Liver (tissue), 9 donors: ENCODE measurements around the gene HYAL4. TPM values are rescaled to one million over a fixed set of nuclear protein-coding genes. Genes with fewer than 3 reads are reported as not detected.
"Not testable (repeated sequence)": the region's sequence is repeated elsewhere in the genome, so short reads cannot be mapped to it uniquely, and the experiment has no call there.

Source experiments
- DNase-seq: peaks from one replicate; pipeline ENCODE4 v3.0.0-alpha.2; 2017; ENCODE audit warnings: low spot score
- H3K27ac ChIP-seq, 2 donors: one replicate each; pipeline ENCODE4 v1.7.0; 2013; ENCODE audit warnings: inconsistent platforms in 2 of 2, low read length in 2 of 2, control low read depth in 1 of 2, low read depth in 1 of 2, mild to moderate bottlenecking in 1 of 2
- H3K27me3 ChIP-seq, 4 donors: one replicate each; pipeline versions ENCODE4 v1.6.1 to v1.7.0; 2013; ENCODE audit warnings: low read length in 3 of 4, inconsistent platforms in 1 of 4, mild to moderate bottlenecking in 1 of 4, moderate library complexity in 1 of 4; ENCODE audit not compliant: control insufficient read depth in 4 of 4, insufficient read depth in 4 of 4
- H3K36me3 ChIP-seq, 4 donors: one replicate each; pipeline versions ENCODE4 v1.6.1 to v1.7.0; 2013; ENCODE audit warnings: low read length in 3 of 4, mild to moderate bottlenecking in 3 of 4, low read depth in 1 of 4, moderate library complexity in 1 of 4; ENCODE audit not compliant: control insufficient read depth in 4 of 4, insufficient read depth in 3 of 4
- H3K4me1 ChIP-seq, 4 donors: one replicate each; pipeline versions ENCODE4 v1.6.1 to v1.7.0; 2013; ENCODE audit warnings: low read length in 3 of 4, mild to moderate bottlenecking in 3 of 4, moderate library complexity in 1 of 4; ENCODE audit not compliant: control insufficient read depth in 4 of 4, insufficient read depth in 4 of 4
- H3K4me3 ChIP-seq, 3 donors: one replicate each; pipeline versions ENCODE4 v1.6.1 to v1.7.0; 2013; ENCODE audit warnings: low read length in 3 of 3, control low read depth in 1 of 3, low read depth in 1 of 3, mild to moderate bottlenecking in 1 of 3
- H3K9ac ChIP-seq, 2 donors: one replicate each; pipeline ENCODE4 v1.7.0; 2013; ENCODE audit warnings: low read length in 2 of 2, mild to moderate bottlenecking in 2 of 2, moderate library complexity in 2 of 2, control low read depth in 1 of 2, low read depth in 1 of 2
- H3K9me3 ChIP-seq, 4 donors: one replicate each; pipeline versions ENCODE4 v1.6.1 to v1.7.0; 2013; ENCODE audit warnings: low read length in 3 of 4; ENCODE audit not compliant: control insufficient read depth in 4 of 4
- EGR1 ChIP-seq, 2 donors: IDR thresholded peaks; 2 replicates each; pipeline ENCODE4 v1.6.1; 2016 to 2018; ENCODE audit warnings: antibody characterized with exemption in 2 of 2, low read depth in 2 of 2
- FOXA1 ChIP-seq: IDR thresholded peaks from 2 replicates; pipeline ENCODE4 v1.6.1; 2016; ENCODE audit warnings: antibody characterized with exemption
- FOXA2 ChIP-seq: IDR thresholded peaks from 2 replicates; pipeline ENCODE4 v1.6.1; 2016; ENCODE audit warnings: antibody characterized with exemption
- GABPA ChIP-seq, 2 donors: IDR thresholded peaks in 1 of 2; conservative IDR thresholded peaks in 1 of 2; 2 replicates each; pipeline ENCODE4 v1.6.1; 2016; ENCODE audit warnings: antibody characterized with exemption in 2 of 2, mild to moderate bottlenecking in 1 of 2, moderate library complexity in 1 of 2
- HNF4A ChIP-seq, 2 donors: conservative IDR thresholded peaks; 2 replicates each; pipeline ENCODE4 v1.6.1; 2016; ENCODE audit warnings: antibody characterized with exemption in 2 of 2, mild to moderate bottlenecking in 2 of 2
- HNF4G ChIP-seq: IDR thresholded peaks from 2 replicates; pipeline ENCODE4 v1.6.1; 2016; ENCODE audit warnings: antibody characterized with exemption
- JUND ChIP-seq, 2 donors: IDR thresholded peaks; 2 replicates each; pipeline ENCODE4 v1.6.1; 2016; ENCODE audit warnings: antibody characterized with exemption in 2 of 2
- NR2F2 ChIP-seq: IDR thresholded peaks from 2 replicates; pipeline ENCODE4 v1.6.1; 2016; ENCODE audit warnings: antibody characterized with exemption
- RAD21 ChIP-seq, 2 donors: IDR thresholded peaks; 2 replicates each; pipeline ENCODE4 v1.6.1; 2016; ENCODE audit warnings: antibody characterized with exemption in 2 of 2, mild to moderate bottlenecking in 2 of 2
- RXRA ChIP-seq, 2 donors: IDR thresholded peaks; 2 replicates each; pipeline ENCODE4 v1.6.1; 2017 to 2018; ENCODE audit warnings: antibody characterized with exemption in 2 of 2, mild to moderate bottlenecking in 1 of 2
- SP1 ChIP-seq: IDR thresholded peaks from 2 replicates; pipeline ENCODE4 v1.6.1; 2018; ENCODE audit warnings: antibody characterized with exemption, mild to moderate bottlenecking
- TAF1 ChIP-seq: conservative IDR thresholded peaks from 2 replicates; pipeline ENCODE4 v1.6.1; 2016; ENCODE audit warnings: antibody characterized with exemption, mild to moderate bottlenecking
- YY1 ChIP-seq: IDR thresholded peaks from 2 replicates; pipeline ENCODE4 v1.6.1; 2016; ENCODE audit warnings: antibody characterized with exemption, mild to moderate bottlenecking
- WGBS: extraction: QIAGEN DNeasy Blood & Tissue Kit; methylation state at CpG from one replicate; pipeline ENCODE4 v1.1.7; 2013; 5-methylcytosine and 5-hydroxymethylcytosine counted together
- polyA plus RNA-seq, 2 donors: library from polyadenylated mRNA; stranded (reverse) in 1 of 2; unstranded in 1 of 2; fragments of 200-250 nt in 1 of 2; fragments of >200 nt in 1 of 2; fragmentation: Nextera tagmentation in 1 of 2; extraction: Ambion mirVana in 1 of 2; gene quantifications; one replicate each; pipeline versions ENCODE4 v1.2.1 to v1.2.3, GENCODE V29; 2013 to 2015
- total RNA-seq, 2 donors: library from RNA; depleted of rRNA; stranded (reverse); fragments of >200 nt; gene quantifications; one replicate each; pipeline ENCODE4 v1.2.3, GENCODE V29; 2014
- TF ChIP-seq, protein P1 (sequence below): IDR thresholded peaks from 2 replicates; pipeline ENCODE4 v1.6.1; 2016; ENCODE audit warnings: antibody characterized with exemption
- TF ChIP-seq, protein P2 (sequence below): IDR thresholded peaks from 2 replicates; pipeline ENCODE4 v1.6.1; 2016; ENCODE audit warnings: antibody characterized with exemption
- TF ChIP-seq, protein P3 (sequence below): fragments of 150-350 bp; IDR thresholded peaks from 2 replicates; pipeline ENCODE4 v1.5.1; 2017; ENCODE audit warnings: improper control_type of control experiment, low read depth, low read length; ENCODE audit not compliant: missing input control
- TF ChIP-seq, protein P4 (sequence below): IDR thresholded peaks from 2 replicates; pipeline ENCODE4 v1.6.1; 2016; ENCODE audit warnings: antibody characterized with exemption
- TF ChIP-seq, protein P5 (sequence below): IDR thresholded peaks from 2 replicates; pipeline ENCODE4 v1.6.1; 2016; ENCODE audit warnings: antibody characterized with exemption, mild to moderate bottlenecking
- donor health status: healthy.
- donor health status: healthy.
- donor health status: healthy.
- donor health status: healthy.
- donor health status: healthy.

The HYAL4 gene
- total and polyA plus RNA-seq, 4 donors, result not detected

DNA sequence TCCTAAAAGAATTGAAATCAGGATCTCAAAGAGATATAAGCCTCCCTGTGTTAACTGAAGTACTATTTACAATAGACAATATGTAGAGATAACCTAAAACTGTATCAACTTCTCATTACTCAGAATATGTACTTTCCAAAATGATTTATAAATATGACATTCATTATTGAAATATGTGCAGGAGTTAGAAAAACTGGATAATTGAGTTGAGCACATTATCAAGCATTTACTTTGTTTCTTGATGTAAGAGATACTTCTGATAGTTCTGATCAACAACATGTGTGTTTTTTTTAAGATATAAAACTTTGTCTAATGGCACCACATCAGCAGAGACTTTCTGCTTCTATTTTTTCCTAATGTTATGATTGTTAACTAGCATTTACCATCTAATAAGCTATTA, 38.2 kb downstream of the HYAL4 start:
- Histone ChIP-seq H3K4me1 (no peaks in the 10 kb centered on the region), H3K27ac (no peak overlapping the region), H3K9me3 (no peaks in the 10 kb centered on the region), H3K4me3 (no peak overlapping the region), H3K36me3 (no peaks in the 10 kb centered on the region), H3K9ac (no peak overlapping the region), H3K27me3 (no peaks in the 10 kb centered on the region)
- no peak for DNase-seq
- TF ChIP-seq YY1 (no peak), NR2F2 (no peak), HNF4G (no peak), FOXA1 (no peak), FOXA2 (no peak), HNF4A (conservative IDR thresholded peaks at IDR 0.05) (no peak), RAD21 (IDR thresholded peaks at IDR 0.05) (no peak), RXRA (IDR thresholded peaks at IDR 0.05) (no peak), SP1 (no peak), GABPA (IDR thresholded peaks at IDR 0.05 in 1 of 2, conservative IDR thresholded peaks at IDR 0.05 in 1 of 2) (no peak), EGR1 (IDR thresholded peaks at IDR 0.05; ENCODE audit: low read depth in 2 of 2) (no peak)
- TF ChIP-seq, protein P1, sequence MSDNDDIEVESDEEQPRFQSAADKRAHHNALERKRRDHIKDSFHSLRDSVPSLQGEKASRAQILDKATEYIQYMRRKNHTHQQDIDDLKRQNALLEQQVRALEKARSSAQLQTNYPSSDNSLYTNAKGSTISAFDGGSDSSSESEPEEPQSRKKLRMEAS, result no peak
- TF ChIP-seq, protein P2, sequence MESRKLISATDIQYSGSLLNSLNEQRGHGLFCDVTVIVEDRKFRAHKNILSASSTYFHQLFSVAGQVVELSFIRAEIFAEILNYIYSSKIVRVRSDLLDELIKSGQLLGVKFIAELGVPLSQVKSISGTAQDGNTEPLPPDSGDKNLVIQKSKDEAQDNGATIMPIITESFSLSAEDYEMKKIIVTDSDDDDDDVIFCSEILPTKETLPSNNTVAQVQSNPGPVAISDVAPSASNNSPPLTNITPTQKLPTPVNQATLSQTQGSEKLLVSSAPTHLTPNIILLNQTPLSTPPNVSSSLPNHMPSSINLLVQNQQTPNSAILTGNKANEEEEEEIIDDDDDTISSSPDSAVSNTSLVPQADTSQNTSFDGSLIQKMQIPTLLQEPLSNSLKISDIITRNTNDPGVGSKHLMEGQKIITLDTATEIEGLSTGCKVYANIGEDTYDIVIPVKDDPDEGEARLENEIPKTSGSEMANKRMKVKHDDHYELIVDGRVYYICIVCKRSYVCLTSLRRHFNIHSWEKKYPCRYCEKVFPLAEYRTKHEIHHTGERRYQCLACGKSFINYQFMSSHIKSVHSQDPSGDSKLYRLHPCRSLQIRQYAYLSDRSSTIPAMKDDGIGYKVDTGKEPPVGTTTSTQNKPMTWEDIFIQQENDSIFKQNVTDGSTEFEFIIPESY, result no peak
- TF ChIP-seq, protein P3, sequence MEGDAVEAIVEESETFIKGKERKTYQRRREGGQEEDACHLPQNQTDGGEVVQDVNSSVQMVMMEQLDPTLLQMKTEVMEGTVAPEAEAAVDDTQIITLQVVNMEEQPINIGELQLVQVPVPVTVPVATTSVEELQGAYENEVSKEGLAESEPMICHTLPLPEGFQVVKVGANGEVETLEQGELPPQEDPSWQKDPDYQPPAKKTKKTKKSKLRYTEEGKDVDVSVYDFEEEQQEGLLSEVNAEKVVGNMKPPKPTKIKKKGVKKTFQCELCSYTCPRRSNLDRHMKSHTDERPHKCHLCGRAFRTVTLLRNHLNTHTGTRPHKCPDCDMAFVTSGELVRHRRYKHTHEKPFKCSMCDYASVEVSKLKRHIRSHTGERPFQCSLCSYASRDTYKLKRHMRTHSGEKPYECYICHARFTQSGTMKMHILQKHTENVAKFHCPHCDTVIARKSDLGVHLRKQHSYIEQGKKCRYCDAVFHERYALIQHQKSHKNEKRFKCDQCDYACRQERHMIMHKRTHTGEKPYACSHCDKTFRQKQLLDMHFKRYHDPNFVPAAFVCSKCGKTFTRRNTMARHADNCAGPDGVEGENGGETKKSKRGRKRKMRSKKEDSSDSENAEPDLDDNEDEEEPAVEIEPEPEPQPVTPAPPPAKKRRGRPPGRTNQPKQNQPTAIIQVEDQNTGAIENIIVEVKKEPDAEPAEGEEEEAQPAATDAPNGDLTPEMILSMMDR, result no peak
- TF ChIP-seq, protein P4, sequence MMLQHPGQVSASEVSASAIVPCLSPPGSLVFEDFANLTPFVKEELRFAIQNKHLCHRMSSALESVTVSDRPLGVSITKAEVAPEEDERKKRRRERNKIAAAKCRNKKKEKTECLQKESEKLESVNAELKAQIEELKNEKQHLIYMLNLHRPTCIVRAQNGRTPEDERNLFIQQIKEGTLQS, result no peak
- TF ChIP-seq, protein P5, sequence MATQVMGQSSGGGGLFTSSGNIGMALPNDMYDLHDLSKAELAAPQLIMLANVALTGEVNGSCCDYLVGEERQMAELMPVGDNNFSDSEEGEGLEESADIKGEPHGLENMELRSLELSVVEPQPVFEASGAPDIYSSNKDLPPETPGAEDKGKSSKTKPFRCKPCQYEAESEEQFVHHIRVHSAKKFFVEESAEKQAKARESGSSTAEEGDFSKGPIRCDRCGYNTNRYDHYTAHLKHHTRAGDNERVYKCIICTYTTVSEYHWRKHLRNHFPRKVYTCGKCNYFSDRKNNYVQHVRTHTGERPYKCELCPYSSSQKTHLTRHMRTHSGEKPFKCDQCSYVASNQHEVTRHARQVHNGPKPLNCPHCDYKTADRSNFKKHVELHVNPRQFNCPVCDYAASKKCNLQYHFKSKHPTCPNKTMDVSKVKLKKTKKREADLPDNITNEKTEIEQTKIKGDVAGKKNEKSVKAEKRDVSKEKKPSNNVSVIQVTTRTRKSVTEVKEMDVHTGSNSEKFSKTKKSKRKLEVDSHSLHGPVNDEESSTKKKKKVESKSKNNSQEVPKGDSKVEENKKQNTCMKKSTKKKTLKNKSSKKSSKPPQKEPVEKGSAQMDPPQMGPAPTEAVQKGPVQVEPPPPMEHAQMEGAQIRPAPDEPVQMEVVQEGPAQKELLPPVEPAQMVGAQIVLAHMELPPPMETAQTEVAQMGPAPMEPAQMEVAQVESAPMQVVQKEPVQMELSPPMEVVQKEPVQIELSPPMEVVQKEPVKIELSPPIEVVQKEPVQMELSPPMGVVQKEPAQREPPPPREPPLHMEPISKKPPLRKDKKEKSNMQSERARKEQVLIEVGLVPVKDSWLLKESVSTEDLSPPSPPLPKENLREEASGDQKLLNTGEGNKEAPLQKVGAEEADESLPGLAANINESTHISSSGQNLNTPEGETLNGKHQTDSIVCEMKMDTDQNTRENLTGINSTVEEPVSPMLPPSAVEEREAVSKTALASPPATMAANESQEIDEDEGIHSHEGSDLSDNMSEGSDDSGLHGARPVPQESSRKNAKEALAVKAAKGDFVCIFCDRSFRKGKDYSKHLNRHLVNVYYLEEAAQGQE, result no peak

DNA sequence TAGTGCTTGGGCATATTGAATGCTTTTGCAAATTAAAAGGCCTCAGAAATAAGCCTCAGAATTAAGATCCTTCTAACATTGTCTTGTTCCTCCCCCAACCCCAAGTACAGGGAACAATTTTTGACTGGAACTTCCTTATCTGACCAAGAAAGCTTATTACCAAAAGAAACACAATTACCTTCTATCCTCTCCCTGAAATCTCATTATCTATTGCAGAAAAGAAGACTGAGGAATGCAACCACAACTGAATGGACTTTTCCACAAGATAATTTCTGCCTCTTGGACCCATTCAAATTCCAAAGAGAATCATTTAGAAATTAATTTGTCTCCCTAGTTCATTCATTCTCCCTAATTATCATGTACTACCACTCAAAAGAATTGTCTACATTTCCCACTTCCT, 43.2 kb downstream of the HYAL4 start:
- DNase-seq, result no peak
- Histone ChIP-seq H3K9me3 (no peaks in the 10 kb centered on the region), H3K36me3 (no peaks in the 10 kb centered on the region), H3K4me3 (no peak overlapping the region), H3K27ac (no peak overlapping the region), H3K4me1 (no peaks in the 10 kb centered on the region), H3K27me3 (no peaks in the 10 kb centered on the region), H3K9ac (no peak overlapping the region)
- TF ChIP-seq EGR1 (IDR thresholded peaks at IDR 0.05; ENCODE audit: low read depth in 2 of 2) (no peak), FOXA2 (no peak), HNF4G (no peak), YY1 (no peak), RXRA (IDR thresholded peaks at IDR 0.05) (no peak), SP1 (no peak), RAD21 (IDR thresholded peaks at IDR 0.05) (no peak), JUND (IDR thresholded peaks at IDR 0.05) (no peak), TAF1 (no peak)
- TF ChIP-seq, protein P5, result no peak

DNA sequence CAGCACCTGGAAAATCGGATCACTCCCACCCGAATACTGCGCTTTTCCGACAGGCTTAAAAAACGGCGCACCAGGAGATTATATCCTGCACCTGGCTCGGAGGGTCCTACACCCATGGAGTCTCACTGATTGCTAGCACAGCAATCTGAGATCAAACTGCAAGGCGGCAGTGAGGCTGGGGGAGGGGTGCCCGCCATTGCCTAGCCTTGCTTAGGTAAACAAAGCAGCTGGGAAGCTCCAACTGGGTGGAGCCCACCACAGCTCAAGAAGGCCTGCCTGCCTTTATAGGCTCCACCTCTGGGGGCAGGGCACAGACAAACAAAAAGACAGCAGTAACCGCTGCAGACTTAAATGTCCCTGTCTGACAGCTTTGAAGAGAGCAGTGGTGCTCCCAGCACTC, 49.8 kb downstream of the HYAL4 start:
- not testable (repeated sequence) for H3K9me3 ChIP-seq, H3K36me3 ChIP-seq, H3K4me1 ChIP-seq, H3K9ac ChIP-seq, H3K27me3 ChIP-seq, H3K4me3 ChIP-seq, H3K27ac ChIP-seq, DNase-seq
- WGBS, result 95% methylated on average over 10 of the region's 10 CpGs
